CD4-positive, alpha-beta T cell treated with Interleukin-10 for 1 hour (primary cell): ENCODE results near the gene EVPLL.
"Not testable (repeated sequence)": the region's sequence is repeated elsewhere in the genome, so short reads cannot be mapped to it uniquely, and the experiment has no call there.

Experiments used
- DNase-seq: peaks from one replicate; pipeline ENCODE4 v3.0.0-alpha.2; 2020

Gene EVPLL

GRCh38 chr17:18377437-18378204 is at the start of gene EVPLL:
TSS of gene EVPLL (plus strand) at chr17:18377778. CDS start at chr17:18380938, 3,160 bp downstream.
- no peak for DNase-seq

DNA sequence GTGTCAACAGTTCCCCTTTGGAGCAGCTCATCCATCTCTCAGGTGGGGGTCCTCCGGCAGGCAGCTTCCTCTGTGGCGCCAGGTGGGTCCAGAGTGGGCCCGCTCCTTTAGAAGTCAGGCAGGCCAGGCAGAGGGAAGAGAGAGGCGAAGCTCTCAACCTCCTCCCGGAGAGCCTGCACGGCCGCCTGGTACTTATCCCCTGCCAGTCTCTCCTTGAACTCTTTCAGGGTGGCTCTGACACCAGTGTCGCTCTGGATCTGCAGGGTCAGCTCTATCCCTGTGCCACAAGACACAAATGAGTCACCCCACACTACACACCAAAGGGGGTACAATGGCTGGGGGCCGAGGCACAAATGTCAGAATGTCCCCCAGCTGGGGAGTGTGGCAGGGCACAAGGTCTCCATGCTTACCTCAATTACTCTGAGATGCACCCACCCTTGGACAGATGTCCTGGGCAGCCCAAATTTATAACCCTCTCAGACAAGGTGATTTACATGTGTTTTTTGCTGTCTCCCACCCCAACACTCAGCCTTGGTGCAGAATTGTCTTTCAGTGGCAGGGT is 48.9 kb upstream of the EVPLL start:
- no peak for DNase-seq

GRCh38 chr17:18331879-18332278 is 45.7 kb upstream of the EVPLL start:
- DNase-seq: peak; percentile 29

DNA sequence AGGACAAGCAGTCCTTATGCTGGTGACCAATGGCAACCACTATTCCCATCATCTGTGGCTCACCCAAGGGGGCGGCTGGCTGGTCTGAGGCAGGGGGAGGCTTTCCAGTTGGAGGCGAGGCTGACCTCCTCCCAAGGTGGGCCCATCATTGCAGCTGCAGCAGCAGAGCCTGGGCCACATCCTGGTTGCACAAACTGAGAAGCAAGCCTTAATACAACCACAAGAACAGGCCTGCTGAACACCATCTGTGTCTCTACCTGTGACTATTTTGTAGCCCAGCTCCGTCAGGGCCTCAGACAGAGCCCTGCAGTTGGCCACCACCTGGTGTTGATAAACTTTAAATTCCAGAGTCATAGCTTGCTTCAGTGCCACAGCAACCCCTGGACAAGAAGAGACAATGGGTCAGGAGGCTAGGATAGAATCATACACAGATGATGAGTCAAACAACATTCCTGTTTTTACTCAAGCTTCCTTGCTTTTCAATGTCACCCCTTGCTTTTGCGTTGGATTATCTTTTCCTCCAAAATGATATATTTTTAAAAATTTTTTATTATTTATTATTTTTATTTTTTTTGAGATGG is 44.6 kb upstream of the EVPLL start:
- DNase-seq: no peak

DNA sequence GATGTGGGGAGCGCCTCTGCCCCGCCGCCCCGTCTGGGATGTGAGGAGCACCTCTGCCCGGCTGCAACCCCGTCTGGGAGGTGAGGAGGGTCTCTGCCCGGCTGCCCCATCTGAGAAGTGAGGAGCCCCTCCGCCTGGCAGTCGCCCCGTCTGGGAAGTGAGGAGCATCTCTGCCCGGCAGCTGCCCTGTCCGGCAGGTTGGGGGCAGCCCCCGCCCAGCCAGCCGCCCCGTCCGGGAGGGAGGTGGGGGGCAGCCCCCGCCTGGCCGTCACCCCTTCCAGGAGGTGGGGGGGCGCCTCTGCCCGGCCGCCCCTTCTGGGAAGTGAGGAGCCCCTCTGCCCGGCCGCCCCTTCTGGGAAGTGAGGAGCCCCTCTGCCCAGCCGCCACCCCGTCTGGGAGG is 39.4 kb upstream of the EVPLL start:
- not testable (repeated sequence) for DNase-seq

GRCh38 chr17:18339933-18340332 is 37.6 kb upstream of the EVPLL start:
- no peak for DNase-seq

GRCh38 chr17:18344021-18344420 is 33.6 kb upstream of the EVPLL start:
- no peak for DNase-seq

DNA sequence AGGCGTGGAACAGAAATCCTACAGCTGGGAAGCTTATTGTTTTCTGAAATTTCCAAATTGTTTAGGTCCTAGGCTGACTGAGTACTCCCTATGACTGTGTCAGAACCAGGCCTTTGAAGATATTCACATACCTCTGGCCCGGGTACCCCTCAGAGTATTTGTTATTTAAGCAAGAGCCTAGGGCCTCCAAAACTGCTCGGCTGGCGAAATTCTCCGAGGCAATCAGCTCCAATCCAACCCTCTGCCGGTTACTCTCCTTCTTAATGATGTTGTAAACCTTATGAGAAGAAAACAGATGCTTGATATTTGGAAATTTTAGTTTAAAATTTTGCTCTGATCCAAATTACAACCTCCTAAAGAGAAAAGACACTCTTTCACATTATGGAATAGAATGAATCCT is 24.0 kb upstream of the EVPLL start:
- DNase-seq: no peak

GRCh38 chr17:18356624-18357023 is 21.0 kb upstream of the EVPLL start:
- no peak for DNase-seq

- DNase-seq: no peak
Measured at GRCh38 chr17:18360518-18360917, 17.1 kb upstream of the EVPLL start.

DNA sequence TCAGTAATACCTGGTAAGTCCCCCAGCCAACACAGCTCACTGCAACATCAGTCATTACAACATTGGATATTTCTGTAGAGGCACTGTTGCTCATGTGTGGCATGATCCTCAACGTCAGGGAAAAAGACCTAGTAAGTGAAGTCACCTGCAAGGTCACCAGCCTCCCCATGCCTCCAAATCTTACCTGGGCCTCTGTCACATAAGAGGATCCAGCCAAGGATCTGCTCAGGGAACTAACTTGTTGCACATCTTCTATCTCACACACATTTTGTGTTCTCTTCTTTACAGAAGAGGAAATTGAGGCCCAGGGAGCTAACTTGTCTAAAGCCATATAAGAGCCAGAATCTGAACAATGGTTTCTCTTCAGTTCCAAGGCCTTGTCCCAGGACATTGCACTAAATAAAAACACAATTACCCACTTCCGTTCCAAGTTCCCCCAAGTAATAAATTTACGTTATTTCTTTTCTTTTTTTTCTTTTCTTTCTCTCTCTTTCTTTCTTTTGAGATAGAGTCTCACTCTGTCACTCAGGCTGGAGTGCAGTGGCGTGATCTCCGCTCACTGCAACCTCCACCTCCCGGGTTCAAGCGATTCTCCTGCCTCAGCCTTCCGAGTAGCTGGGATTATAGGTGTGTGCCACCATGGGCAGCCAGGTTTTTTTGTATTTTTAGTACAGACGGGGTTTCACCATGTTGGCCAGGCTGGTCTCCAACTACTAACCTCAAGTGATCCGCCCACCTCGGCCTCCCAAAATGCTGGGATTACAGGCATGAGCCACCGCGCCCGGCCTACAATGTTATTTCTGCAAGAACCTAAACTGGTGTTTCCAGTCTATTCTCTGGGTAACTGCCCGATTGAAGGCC is 15.5 kb upstream of the EVPLL start:
- no peak for DNase-seq

- DNase-seq: no peak
Measured at GRCh38 chr17:18362698-18363100, 14.9 kb upstream of the EVPLL start.

DNA sequence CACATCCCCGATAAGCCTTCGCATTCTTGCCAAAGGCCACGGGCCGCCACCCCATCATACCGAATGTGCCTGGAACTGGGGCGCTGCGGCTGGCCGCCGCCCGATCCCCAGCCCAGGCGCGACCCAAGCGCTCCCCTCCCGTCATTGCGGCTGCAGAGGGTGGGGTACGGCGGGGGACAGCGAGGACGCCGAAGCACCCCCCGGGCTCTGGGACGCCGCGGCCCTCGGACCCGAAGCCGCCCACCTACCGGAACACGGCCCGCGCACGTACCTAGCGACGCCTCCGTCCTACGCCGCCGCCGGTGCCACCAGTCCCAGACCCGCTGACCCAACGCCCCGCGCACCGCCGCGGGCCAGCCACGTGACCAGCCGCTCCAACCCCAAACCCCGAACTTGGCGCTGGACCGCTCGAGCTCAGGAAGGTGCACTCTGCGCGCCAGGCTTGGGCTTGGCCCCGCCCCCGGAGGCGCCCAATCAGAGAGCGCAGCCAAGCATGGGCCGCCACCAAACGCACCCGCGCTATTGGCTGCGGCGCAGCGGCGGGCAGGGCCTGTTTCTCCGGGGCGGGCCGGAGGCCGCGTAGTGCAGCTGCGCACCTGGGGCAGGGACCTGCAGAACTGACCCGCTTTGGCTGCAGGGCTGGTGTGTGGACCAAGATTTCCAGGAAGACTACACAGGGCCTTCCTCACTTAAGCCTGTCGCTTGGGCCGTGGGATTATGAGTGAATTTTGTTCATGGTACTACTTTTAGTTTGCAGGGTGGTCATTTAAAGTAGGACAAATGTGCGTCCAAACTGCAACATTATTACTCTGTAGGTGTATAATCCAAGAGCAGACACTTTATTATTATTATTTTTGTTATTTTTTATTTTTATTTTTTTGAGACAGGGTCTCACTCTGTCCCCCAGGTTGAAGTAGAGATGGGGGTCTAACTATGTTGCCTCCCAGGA is 14.2 kb upstream of the EVPLL start, which contains the start of gene SHMT1:
SHMT1 (minus strand) TSS at position 450 of the 949 bp plus-strand sequence. CDS start 7,569 bp downstream, outside the sequence.
- peak; percentile 92 for DNase-seq

DNA sequence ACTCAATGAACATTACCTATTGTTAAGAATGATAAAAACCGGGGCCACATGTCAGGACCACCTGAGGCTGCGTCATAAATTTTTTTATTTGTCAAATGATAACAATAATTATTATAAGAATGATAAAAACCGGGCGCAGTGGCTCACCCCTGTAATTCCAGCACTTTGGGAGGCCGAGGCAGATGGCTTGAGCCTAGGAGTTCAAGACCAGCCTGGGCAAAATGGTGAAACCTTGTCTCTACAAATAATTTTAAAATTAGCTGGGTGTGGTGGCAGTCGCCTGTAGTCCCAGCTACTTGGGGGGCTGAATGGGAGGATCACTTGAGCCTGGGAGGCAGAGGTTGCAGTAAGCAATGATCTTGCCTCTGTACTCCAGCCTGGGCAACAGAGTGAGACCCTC is 13.4 kb upstream of the EVPLL start:
- DNase-seq: no peak

DNA sequence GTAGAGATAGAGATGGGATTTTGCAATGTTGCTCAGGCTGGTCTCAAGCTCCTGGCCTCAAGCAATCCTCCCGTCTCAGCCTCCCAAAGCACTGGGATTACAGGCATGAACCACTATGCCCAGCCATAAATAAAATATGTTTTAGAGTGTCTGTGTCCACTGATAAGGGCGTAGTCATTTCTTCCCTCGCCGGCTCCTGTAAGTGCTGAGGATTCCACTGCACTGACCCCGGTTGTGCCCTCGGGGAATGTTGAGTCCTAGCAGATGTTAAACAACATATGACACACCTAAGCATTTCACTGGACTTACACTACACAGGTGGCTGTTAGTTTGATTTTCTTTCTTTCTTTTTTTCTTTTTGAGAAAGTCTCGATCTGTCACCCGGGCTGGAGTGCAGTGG is 8.6 kb upstream of the EVPLL start:
- no peak for DNase-seq

DNA sequence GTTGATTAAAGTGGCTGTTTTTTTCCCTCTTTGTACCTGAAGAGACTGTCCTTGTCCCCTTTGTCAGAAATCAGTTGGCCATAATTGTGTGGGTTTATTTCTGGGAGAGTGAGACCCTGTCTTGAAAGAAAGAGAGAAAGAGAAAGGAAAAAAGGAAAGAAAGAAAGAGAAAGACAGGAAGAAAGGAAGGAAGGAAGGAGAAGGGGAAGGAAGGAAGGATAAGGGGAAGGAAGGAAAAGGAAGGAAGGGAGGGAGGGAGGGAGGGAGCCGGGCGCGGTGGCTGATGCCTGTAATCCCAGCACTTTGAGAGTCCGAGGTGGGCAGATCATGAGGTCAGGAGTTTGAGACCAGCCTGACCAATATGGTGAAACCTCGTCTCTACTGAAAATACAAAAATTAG is 6.8 kb upstream of the EVPLL start:
- no peak for DNase-seq

DNA sequence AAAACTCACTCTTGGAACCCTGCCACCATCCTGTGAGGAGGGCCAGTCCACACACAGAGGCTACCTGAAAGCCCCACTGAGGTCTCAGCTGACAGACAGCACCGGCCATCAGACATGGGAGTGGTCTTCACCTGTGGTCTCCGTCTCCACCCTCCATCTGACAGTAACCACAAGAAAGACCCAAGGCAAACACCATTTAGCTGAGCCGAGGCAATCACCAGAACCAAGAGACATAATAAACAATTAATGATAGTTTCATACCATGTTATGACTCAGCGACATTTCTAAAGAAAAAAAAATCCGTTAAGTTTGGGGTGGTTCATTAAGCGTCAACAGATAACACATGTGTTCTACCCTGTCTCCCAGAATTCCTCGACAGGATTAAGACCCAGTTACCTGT is 6.1 kb upstream of the EVPLL start:
- no peak for DNase-seq

GRCh38 chr17:18373181-18373580 is 4.4 kb upstream of the EVPLL start:
- DNase-seq: not testable (repeated sequence)

DNA sequence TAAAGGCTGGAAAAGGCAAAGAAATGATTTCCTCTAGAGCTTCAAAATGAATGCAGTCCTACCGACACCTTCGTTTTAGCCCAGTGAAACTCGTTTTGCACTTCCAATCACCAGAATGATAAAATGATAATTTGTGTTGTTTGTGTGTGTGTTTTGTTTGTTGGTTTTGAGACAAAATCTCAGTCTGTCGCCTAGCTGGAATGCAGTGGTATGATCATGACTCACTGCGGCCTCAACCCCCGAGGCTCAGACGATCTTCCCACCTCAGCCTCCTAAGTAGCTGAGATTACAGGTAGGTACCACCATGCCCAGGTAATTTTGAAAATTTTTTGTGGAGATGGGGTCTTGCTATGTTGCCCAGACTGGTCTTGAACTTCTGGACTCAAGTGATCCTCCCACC is 3.4 kb upstream of the EVPLL start:
- DNase-seq: no peak

GRCh38 chr17:18378205-18378505 is 577 bp downstream of the EVPLL start:
- DNase-seq: no peak

DNA sequence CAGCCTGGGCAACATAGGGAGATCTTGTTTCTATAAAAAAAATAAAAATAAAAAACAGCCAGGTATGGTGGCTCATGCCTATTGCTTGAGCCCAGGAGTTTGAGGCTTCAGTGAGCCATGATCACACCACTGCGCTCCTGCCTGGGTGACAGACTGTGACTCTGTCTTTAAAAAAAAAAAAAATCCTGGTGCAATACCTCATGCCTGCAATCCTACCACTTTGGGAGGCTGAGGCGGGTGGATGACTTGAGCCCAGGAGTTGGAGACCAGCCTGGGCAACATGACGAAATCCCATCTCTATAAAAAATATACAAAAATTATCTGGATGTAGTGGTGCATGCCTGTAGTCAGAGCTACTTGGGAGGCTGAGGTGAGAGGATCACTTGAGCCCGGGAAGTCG is 1.0 kb downstream of the EVPLL start:
- DNase-seq: not testable (repeated sequence)
